OCI-M1 (cell line): ENCODE results near the gene MSANTD2.
A peak's percentile ranks its signal among the peaks of the same experiment; 100 is the strongest.
"Not testable (repeated sequence)": the region's sequence is repeated elsewhere in the genome, so short reads cannot be mapped to it uniquely, and the experiment has no call there.

Experiments used
- DNase-seq: peaks from one replicate; lab custom pipeline; 2025; lab: John Stamatoyannopoulos, UW

The MSANTD2 gene

DNA sequence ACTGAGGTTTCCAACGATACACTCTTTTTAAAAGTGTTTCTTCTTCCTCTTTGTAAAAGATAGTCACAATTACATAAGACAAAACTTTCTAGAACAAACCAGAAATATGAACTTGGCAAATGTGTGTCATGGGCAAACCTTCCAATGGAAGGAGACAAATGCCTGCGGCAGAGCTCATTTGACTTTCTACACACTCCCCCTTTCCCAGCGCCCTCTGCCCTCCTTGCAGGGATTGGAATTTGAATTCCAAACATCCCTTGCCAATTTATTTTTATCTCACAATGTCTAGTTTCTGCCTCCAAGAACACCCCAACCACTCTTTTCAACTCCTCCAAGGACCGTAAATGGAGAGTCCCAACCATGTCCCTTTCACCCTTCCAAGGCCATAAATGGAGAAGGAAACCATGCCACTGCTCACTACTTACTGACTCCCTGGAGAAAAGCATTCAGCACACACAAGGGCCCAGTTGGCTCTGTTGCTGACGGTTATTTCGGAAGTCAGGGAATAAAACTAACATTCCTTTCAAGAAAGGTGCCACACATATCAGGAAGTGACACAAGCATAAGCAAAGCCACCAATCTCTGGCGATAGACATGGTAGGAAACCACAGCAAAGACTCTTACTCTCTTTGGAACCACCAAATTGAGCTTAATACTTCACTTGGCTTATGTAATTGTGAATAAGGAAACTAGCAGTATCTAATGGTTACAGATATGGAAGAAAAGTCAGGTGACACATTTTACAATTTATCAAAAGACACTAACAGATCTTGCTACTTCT, 23.2 kb downstream of the MSANTD2 start:
- no peak for DNase-seq

DNA sequence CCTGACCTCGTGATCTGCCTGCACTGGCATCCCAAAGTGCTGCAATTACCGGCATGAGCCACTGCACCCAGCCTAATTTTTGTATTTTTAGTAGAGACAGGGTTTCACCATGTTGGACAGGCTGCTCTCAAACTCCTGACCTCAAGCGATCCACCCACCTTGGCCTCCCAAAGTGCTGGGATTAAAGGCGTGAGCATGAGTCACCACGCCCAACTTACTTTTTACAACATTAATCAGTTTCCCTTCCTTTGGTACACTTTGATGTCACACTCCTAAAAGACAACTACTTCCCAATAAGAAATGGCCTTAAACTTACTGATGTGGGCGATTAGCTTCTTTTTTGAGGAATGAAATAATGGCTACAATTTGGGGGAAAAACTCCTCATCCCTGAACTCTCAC, 29.2 kb downstream of the MSANTD2 start:
- not testable (repeated sequence) for DNase-seq

DNA sequence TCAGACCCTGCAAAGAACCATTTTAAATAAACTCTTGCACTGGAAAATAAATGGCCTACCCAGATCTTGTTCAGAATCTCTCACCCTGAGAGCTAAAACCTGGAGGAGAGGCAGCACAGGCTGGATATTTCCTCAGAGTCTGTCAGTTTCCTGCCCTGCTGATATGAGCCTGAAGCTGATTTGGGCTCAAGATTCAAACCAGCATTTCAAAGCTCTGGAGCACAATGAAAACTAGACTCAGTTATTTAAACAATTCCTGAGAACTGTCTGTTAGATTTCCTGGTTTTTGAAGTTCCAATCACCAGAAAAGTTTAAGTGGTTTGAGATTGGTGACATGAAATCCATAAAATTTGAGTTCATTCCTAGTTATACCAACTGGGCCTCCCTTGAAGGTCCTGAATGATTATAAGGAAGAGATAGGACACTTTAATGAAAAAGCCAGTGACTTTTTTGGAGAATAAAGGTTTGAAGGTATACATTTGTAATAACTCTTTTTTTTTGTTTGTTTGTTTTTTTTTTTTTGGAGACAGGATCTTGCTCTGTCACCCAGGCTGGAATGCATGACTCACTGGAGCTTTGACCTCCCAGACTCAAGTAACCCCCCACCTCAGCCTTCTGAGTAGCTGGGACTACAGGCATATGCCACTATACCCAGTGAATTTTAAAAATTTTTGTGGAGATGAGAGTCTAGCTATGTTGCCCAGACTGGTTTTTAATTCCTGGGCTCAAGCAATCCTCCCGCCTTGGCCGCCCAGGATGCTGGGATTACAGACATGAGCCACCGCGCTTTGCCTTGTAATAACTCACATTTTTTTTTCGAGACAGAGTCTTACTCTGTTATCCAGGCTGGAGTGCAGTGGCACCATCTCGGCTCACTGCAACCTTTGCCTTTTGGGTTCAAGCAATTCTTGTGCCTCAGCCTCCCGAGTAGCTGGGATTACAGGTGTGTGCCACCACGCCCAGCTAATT, 30.1 kb downstream of the MSANTD2 start:
- no peak for DNase-seq

DNA sequence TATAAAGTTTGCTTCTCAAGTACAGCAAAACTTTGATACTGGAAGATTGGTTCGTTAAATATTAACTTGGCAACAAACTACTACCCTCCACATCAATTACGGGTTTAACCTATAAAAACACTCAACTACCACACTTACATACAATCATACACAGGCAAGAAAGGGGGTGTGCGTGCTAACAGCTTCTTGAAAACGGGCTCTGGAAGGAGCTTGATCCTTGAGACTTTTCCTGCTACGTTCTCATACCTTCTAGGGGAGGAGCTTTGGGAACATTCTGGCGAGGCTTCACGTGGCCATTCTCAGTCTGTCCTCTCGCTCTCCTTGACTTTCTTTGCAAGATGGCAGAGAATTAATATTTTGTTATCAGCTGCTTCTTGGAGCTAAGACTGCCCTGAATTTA, 31.3 kb downstream of the MSANTD2 start:
- DNase-seq: no peak

DNA sequence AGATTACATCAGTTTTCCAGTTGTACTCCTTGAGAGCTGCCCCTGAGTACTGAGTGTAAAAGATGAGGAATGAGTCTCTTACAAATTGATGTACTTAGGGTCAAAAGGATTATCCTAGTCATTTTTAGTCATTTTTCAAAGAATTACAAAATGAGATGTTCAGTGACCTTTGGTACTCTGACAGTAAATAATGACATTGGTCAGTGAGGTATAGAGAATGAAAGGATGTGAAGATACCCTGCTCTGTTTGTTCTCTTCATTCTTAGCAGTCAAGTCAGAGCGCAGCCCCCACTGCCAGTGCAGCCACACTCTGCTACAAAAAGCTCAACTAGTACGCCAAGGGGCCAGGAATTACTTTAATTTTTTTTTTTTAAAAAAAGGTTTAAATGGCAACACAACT, 34.0 kb downstream of the MSANTD2 start:
- DNase-seq: no peak

DNA sequence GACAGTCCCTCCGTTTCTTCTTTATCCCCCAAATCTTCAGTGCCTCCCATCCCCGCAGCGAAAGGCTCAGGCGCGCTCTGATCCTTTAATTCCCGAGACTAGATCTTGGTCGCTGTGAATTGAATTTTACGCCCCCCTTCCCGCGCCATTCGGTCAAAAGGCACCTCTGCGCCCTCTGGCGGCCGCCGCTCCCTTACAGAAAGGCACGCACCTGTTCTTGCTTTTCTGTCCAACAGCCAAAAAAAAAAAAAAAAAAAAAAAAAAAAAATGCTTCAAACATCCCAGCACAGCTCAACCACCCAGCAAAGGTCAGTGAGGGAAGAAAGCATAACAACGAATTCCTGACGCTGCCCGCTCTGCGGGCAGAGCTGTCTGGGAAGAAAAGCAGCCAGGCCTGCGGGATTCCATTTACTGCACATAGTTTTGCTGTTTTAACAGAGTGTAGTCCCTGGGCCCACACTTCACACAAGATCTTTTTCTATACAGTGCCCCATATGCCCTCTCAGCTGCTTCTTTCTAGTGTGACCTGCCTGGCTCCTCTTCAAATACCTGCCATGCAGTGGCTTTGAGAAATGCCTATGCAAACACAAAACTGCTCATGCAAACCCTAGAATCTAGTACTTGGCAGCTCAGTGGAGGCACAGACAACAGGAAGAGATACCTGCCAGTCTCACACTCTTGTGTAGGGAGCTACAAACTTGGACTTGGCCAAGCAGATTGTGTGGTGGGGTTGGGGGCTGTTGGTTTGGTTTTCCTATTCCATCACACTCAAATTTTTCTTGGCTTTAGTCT, 36.9 kb downstream of the MSANTD2 start:
- peak; percentile 92 for DNase-seq

DNA sequence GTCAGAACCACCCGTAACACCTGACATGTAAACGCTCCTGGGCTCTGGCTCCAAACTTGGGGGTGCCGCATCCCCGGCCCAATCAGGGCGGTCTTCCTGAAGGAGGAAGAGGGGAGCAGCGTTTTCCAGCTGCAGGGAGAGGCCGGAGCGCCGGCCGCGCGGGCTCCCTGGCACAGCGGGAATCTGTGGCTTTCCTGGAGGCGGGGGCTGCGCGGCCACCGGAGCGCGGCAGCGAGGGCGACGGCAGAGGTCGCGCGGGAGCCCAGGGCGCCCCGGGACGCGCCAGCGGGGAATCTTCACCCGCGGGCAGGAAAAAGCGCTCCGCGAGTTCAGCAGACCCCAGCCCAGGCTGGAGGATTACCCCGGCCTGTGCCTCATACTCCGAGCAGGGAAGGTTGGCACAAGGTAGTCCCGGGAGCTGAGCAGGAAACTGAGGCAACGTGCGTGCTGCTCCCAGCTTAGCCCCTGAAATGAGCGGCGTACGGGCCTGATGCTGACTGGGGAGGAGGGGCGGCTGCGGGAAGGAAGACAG, 37.5 kb downstream of the MSANTD2 start:
- DNase-seq: peak; percentile 62

DNA sequence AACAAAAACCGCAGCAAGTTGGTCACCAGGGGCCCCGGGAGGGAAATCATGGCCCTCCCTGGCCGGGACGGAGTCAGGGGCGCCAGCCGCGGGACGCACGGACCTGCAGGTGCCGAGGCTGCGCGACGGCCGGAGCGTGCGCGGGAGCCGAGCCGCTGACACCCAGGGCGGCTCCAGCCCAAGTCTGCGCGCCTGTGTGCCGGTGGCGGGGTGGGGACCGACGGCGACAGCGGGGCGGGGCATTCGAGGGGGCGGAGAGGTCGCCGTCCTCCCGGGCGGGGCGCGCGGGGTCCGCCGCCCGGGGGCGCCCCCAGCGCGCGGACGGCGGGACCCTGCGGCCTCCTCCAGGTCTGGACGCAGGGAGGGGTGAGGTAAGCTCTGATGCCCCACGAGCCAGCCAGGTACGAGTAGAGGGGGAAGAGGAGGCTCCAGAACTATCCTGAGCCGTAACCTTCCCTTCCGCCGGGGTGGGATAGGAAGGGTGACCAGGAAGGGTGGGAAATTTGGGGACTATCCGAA, 38.0 kb downstream of the MSANTD2 start, which contains the start of gene ESAM:
TSS of gene ESAM (minus strand) at position 186 of the 519 bp plus-strand sequence. CDS start at position 50, 136 bp downstream.
- DNase-seq: peak; percentile 76

DNA sequence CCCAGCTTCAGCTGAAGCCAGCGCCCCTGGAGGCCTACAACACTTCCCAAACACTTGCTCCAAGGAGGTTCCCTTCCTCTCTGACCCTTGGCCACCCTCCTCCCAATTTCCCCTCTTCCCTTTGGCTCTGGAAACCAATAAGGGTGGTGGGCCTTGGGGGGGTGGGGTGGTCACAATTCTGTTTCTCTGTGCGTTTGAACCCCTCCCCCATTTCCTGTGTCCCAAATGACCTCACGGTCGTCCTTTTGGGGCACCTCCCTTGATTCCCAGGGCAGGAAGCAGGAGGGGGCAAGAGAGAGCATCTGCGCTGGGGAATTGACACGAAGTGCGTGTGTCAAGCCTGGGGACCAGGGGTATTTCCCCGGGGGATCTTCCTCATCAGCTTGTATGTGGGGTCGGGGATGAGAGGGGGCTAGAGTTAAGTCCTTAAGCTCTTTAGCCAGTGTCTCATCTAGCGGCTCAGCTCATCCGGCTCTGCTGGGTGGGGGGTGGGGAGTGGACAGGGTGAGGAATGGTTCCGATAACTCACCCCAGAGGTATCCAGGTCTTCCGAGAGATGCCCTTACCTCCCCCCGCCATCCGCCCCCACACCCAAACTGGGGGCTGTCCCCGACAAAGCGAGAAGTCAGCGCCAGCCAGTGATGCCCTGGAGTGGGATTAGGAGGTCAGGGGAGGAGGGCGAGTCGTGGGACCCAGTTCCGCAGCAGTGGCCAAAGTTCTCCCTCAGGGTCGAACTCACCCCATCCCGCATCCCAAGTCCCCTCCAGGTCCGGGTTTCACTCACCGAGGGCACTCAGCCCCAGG, 38.7 kb downstream of the MSANTD2 start:
- no peak for DNase-seq

DNA sequence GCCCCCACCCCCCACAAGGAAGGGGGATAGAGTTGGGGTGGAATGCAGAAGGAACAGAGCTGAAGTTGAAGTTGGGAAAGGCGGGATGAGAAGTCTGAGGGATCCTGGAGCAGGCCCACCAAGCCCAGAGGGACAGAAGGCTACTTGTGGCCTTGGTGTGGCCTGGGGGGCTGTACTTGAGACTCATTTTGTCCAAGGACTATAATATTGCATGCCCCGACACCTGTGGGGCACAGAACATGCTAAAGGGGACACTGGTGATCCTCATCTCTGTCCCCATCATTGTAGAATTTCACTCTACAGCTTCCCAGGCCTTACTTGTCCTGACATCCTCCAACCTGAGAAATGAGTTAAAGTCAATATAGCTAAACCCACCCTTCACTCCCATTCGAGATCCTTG, 39.4 kb downstream of the MSANTD2 start:
- no peak for DNase-seq

DNA sequence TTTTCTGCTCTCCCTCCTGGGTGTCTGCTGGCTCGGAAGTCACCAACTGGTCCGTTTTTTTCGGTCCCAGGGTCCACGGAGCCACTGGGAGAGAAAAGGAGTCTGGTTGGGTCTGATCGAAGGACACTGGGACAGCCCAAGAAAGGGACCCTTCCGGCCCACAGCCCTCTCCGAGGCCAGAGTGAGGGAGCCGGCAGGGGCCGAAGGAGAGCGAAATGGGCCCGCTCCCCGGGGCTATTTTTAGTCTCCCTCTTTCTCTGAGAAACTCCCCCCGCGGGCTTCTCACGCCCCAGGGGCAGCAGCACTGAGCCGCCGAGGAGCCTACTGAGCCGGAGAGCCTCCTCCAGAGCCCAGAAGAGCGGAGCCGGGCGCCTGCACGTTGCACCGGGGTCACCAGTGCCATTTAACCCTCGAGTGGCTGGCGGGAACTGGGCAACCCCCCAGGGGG, 40.0 kb downstream of the MSANTD2 start:
- DNase-seq: no peak

DNA sequence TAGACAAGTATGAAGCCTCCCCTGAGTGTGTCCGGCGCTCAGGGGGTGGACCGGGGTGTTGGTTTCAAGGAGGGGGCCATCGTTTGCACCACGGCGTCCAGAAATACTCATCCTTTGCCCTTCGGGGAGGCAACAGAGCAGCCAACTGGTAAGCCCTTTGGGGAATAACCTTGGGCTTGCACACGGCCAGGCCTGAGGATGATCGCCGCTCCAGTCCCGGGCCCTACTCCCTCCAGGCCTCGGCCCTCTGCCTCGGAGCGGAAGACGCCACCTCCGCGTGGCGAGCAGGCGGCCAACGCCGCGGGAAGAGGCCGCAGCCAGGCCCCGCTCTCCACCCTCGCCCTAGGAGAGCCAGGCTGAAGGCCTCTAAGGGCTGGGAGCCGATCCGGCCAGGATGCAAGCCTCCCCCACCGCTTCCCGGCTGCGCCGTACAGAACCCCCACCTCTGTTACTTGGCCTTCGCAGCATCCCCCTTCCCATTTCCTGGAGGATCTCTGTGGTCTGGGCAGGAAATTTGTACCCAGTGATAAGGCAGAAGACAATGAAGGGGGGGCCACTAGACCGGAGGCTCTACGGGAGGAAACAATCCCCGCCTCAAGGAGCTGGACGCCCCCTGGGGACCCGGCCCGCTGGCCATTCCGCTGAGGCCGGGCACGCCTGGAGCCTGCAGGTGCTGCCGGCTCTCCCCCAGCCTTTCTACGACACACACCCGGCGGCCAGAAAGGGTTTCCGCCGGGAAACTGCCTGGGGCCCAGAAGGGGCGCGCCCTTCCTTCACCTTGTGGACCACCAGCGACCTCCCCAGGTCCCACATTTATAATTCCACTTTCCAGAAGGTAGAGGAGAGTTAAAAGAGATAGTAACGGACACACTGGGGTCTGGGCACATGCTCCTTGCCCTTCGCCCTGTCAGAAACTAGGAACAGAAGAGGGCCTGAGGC, 40.7 kb downstream of the MSANTD2 start:
- DNase-seq: no peak

DNA sequence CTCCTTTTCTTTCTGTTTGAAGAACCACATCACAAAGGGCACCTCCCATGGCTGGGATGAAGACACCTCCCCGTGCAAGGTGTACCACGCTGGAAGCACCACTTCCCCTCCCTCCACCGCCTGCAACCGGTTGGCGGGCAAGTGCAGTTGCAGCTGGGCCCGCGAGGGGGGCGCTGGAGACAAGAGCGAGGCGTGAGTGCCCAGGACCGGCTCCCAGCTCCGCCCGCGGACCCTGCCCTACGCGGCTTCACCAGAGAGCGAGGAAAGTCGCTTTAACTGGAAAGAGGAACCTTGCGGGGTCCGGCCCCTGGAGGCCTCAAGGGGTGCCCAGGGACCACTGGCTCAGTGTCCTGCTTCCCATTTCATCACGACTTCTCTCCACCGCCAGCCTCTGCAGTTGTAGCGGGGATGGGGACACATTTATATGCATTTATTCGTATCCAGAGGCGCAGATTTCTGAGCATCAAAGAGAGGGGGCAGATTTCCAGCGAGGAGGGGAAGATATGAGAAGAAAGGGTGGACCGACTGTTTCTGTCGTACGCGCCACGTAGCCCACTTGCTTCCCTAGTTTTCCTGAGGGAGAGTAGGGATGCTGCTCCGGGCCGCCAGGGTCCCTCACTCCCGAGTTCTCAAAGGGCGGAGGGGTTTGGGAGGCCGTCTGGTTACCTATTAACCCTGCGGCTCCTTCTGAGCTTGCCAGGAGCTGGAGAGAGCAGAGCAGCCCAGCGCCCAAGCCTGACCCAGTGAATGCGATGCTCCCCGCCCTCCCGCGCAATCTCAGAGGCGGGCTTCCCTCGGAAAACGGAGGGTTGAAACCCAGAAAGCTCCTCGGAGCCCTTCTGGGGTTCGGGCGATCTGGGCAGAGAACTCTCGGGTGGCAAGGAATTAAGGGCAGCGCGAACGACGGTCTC, 41.6 kb downstream of the MSANTD2 start:
- peak; percentile 99 for DNase-seq

DNA sequence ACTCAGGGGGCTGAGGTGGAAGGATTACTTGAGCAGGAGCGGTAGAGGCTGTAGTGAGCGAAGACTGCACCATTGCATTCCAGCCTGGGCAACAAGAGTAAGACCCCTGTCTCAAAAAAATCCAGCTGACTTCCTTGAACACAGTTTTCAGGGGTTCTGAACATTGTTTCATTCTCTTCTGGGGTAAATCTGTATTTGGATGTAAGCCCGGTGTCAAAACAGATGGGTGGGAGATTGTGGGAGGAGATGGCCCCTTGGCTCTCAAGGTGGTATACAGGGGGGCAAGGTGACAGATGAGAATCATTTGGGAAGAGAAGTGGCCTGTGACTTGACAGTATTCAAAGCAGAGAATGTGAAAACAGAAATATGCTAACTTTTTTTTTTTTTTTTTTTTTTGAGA, 42.9 kb downstream of the MSANTD2 start:
- no peak for DNase-seq

DNA sequence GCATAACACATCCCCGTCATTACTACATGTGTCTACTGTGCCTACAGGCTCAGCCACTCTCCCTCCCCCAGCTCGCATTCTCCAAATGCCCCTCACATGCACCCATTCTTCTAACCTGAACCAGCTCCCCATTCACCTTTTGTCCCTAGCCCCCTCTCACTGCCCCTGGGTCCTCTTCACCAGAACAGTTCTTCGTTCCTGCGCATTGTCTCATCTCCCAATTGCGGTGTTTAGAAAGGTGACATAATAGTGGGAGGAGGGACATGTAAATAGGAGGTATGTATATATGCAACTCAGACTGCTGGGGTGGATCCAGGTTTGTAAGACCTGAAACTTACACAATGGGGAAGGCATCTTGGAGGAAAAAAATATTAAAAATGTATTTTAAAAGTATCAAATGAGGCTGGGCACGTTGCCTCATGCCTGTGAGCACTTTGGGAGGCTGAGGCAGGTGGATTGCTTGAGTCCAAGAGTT, 43.4 kb downstream of the MSANTD2 start:
- no peak for DNase-seq

DNA sequence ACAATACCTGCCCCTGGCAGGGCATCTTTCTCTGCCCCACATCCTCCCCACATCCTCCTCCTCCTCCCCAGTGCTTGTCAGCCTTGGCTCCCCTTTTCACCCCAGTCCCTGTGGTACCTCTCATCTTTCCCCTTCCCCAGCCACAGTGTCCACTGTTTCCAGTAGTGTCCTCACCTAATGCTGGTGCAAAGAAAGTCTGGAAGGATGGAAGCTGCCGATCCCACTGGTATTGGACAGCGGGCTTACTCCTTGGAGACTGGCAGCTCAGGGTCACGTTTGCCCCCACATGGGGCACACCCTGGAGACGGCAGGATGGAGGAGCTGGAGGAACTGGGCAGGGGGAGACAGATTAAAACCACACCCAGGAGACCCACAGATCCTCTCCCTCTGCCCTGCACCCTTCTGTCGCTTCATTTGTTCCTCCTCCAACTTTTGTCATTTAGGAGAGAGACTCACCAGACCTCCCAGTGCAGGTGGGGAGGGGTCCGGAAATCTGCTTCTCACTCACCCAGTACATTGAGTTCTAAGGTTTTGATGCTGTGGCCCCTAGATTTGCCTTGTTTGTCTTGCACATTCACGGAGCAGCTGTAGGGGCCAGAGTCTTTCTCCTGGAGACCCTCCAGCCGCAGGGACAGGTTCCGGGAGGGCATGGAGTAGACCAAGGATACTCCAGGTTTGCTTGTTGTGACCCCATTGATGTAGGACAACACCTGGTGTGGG, 44.0 kb downstream of the MSANTD2 start:
- no peak for DNase-seq

DNA sequence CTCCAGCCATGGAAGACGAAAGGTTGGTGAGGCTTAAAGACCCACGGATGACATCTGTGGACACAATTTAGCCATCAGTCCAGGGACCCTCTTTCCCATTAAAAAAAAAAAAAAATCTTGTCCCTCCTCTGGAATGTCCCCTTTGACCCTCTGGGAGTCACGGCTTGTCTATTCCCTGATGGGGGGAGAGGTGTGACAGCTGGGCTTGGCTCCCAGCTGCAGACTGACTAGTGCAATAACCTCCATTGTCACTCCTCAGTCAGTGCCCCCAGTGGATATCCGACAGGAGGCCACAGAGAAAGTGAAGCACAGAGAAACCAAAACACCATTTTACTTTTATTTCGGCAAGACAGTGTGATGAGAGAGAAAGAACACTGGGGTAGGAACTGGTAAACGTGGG, 45.5 kb downstream of the MSANTD2 start:
- DNase-seq: no peak

DNA sequence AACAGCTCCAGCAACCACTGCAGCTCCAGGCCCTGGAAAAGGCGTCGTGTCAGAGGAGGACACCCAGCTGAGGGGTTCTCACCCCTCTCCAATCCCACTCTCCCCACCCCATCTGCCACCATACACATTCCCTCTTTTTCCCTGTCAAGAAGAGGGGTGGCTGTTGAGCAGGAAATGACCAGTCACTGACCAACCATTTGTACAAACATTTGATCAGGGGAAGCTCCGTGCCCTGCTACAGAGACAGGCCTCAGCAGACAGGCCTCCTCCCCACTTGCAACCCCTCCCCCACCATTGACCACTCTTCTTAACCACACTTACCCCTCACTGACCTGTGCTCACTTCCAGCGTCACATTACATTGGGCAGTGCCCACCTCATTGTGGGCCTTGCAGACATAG, 45.9 kb downstream of the MSANTD2 start:
- DNase-seq: no peak
